Uterus (tissue), 2 donors: ENCODE data around the gene PICK1.

Experiments used
- POLR2A ChIP-seq, 2 donors: fragments of 450-650 bp; IDR thresholded peaks; one replicate each; pipeline ENCODE4 v1.6.1; 2016; ENCODE audit warnings: antibody characterized with exemption in 2 of 2, mild to moderate bottlenecking in 1 of 2, moderate library complexity in 1 of 2
- TF ChIP-seq, protein P1 (sequence below), 4 experiments: fragments of 200-600 bp in 2 of 4; fragments of 450-650 bp in 2 of 4; sonication (generic) in 2 of 4; IDR thresholded peaks; one replicate each; pipeline ENCODE4 v1.5.1; 2016 to 2019; ENCODE audit warnings: antibody characterized with exemption in 4 of 4, mild to moderate bottlenecking in 2 of 4, moderate library complexity in 1 of 4

DNA sequence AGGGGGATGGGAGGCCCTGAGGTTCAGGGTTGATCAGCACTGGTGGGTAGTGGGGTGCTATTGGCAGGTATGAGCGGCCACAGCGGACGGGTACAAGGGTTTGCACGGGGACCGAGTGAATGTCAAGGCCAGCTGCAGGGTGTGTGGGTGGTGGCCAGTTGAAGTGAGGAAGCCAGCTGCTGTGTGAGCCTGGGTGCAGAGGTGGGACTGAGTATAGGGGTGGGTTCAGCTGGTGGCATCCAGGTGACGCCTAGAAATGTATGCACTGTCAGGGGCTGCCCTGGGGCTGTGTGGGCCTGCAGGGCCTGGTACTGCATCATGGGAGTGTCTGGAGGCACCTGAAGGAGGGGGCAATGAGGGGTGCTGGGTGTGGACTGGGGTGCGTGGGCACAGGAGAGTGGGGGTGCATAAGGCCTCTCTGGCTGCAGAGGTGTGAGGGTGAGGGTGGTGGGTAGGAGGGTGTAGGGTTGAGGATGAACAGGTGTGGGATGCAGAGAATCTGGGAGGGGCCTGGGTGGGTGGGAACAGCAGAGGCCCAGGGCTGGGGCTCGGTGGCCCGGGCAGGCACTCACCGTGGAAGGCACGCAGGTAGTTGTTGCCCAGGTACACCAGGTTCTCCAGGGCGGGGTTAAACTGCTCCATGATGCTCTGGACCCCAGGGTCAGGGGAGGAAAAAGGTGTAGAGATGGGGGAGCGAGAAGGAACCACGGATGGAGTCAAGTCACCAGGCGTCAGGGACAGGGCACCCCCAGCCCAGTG is 51.5 kb downstream of the PICK1 start:
- TF ChIP-seq, protein P1, sequence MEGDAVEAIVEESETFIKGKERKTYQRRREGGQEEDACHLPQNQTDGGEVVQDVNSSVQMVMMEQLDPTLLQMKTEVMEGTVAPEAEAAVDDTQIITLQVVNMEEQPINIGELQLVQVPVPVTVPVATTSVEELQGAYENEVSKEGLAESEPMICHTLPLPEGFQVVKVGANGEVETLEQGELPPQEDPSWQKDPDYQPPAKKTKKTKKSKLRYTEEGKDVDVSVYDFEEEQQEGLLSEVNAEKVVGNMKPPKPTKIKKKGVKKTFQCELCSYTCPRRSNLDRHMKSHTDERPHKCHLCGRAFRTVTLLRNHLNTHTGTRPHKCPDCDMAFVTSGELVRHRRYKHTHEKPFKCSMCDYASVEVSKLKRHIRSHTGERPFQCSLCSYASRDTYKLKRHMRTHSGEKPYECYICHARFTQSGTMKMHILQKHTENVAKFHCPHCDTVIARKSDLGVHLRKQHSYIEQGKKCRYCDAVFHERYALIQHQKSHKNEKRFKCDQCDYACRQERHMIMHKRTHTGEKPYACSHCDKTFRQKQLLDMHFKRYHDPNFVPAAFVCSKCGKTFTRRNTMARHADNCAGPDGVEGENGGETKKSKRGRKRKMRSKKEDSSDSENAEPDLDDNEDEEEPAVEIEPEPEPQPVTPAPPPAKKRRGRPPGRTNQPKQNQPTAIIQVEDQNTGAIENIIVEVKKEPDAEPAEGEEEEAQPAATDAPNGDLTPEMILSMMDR (IDR thresholded peaks at IDR 0.05), result no peak
- TF ChIP-seq POLR2A (IDR thresholded peaks at IDR 0.05), result no peak
